NCI-H2107 (cell line): Measurements from ENCODE around the gene DACT3.

Experiments
- DNase-seq: peaks from one replicate; lab custom pipeline; 2025; lab: John Stamatoyannopoulos, UW

DACT3 gene

DNA sequence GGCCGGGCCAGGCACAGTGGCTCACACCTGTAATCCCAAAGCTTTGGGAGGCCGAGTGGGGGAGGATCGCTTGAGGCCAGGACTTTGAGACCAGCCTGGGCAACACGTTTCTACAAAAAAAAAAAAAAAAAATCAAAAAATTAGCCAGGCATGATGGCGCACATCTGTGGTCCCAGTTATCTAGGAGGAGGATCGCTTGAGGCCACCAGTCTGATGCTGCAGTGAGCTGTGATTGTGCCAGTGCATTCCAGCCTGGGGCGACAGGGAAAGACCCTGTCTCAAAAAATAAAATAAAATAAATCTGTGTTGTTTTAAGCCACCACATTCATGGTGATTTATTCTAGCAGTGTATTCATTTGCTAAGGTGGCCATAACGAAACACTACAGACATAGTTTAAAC is 4.1 kb upstream of the DACT3 start:
- no peak for DNase-seq

GRCh38 chr19:46661735-46662592 is 982 bp upstream of the DACT3 start:
- peak; percentile 65 for DNase-seq

DNA sequence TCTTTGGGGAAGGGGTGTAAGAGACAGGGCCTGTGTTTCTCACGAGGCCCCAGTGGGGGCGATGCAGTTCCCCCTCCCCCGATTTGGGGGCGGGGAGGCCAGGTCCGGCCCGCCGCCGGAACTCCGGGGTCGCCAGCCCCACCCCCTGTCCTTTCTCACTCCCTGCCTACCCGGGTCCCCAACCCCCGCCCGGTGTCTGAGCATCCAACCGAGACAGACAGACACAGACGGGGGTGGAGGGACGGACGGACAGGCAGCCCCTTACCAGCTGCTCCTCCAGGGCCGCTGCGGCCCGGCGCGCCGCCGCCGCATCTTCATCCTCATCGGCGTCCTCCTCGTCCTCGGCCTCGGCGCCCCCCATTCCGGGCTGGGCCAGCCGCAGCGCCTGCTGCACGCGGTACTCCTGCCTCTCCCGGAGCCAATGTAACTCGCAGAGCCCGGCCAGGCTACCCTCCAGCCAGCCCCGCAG is 397 bp downstream of the DACT3 start:
- DNase-seq = no peak

- no peak for DNase-seq
These were observed 919 bp downstream of the DACT3 start for GRCh38 chr19:46660008-46660517.

DNA sequence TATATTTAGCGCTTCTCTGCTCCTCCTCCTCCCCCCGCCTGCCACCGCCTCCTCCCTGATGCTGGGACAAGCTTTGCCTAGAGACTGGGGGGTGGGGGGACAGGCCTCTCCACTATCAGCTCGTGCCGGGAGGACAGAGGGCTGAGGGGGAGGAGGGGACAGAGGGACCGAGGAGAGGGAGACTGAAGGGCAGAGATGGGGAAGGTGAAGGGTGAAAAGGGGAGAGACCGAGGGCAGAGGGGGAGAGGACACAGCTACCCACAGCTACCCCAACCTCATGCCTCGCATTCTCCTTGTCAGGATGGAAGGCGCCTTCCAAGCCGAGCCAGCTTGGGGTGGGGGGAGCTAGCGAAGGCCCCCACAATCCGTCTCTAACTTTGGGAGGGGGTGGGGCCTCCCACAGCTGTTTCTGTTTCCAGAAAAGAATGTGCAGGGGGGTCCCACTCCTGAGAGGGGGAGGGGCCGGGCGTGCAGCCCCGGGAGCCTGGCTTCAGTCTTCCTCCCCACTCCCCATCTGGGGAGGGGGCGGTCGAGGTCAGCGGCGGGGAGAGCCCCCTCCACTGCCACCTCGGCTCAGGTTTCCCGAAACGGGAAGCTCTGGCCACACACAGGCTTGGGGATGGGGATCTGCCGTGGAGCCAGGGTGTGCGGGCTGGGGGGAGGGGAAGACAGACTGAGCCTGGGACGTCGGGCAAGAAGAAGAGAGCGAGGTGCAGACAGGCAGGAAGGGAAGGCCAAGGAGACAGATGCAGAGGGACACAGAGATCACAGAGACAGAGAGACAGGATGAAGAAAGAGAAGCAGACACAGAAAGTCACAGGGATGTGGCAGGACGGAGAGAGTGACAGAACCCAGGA is 1.6 kb downstream of the DACT3 start:
- DNase-seq = no peak

DNA sequence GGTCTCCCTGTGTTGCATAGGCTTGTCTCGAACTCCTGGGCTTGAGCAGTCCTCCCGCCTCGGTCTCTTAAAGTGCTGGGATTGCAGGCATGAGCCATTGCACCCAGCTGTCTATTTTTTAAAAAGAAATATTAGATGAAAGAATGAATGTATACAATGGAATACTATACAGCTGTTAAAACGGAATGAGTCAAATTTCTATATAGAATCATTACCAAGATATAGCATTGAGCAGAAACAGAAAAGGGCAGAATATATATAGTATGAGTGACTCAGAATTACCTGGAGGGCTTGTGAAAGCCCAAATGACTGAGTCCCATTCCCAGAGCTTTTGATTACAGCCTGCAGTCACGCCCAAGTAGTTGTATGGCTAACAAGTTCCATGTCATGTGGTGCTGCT is 4.4 kb downstream of the DACT3 start:
- DNase-seq = no peak

- no peak for DNase-seq
These were observed 6.3 kb downstream of the DACT3 start for GRCh38 chr19:46654621-46655152.

GRCh38 chr19:46650445-46650844 is 10.5 kb downstream of the DACT3 start:
- DNase-seq = no peak

DNA sequence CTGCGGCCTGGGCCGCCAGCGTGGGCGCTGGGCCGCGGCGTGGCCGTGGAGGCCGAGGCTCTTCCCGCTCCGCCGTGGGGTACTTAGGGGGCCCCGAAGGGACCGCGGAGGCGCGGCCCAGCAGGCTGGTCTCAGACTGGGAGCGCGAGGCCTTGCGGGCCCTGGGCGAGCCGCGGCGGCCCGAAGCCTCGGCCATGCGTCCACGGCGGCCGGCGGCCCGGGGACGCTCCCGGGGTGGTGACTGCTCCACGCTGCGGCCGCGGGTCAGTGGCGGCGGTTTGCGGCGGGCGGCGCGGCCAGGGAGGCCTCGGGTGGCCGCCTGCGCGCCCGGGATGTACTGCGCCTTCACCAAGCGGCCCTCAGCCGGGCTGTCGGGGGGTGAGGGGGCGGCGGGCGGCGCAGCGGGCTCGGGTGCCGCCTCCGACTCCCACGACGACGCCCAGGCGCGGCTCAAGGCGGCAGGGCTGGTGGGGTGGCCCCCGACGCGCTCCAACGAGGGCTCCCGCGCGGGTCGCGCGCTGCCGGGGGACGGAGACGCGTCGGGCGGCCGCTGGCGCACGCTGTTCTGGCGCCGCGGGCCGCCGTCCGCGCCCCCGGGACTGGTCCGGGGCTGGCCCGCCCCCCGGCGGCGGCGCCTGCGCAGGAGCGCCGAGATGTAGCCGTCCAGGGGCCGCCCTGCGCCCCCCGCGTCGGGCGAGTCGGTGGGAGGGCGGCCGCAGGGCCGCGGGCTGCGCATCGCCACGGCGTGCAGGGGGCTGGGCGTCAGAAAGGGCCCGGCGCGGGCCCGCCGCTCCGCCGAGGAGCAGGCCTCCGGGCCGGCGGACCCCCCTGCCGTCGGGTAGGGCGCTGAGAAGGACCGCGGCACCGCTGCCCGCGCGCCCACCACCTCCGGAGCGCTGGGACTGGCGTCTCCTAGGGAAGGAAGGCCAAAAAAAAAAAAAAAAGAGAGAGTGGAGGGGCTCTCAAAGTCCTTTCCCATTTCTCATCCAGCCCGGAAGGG is 11.7 kb downstream of the DACT3 start:
- no peak for DNase-seq

DNA sequence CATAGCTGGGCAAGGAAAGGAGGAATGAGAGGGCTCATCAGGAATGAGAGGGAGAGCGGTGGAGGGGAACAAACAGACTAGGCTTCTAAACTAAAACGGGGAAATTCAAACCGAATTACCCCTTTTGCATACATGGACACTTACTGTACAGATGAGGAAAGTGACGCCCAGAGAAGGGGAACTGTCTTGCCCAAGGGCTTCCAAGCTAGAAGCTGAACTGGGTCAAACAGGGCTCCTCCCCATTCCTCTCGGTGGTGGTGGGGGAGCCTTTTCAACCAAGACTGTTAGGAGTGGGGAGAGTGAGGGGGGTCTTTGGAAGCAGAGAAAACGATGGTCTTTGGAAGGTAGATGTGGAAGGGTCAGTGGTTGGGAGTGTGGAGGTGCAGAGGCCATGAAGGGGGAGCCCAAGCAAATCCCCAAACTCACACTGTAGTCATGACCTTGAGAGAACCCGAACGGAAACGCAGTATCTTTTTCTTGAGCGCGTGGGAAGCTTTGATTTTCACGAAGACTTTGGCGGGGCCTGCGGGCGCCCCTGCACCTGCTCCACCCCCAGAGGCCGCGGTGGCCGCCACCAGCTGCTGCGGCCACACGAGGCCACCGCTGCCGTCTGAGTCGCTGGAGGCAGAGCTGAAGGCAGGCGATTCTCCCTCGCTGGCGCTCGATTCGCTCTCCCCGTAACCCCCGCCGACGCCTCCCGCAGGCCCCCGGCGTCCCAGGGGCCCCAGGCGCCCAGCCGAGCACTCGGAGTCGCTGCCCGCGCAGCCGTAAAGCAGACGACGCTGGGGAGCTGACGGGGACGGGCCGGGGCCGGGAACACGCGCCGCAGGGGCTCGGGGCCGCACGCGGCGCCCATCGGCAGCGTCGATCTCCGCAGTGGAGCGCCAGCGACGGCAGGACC is 12.7 kb downstream of the DACT3 start:
- DNase-seq = no peak

DNA sequence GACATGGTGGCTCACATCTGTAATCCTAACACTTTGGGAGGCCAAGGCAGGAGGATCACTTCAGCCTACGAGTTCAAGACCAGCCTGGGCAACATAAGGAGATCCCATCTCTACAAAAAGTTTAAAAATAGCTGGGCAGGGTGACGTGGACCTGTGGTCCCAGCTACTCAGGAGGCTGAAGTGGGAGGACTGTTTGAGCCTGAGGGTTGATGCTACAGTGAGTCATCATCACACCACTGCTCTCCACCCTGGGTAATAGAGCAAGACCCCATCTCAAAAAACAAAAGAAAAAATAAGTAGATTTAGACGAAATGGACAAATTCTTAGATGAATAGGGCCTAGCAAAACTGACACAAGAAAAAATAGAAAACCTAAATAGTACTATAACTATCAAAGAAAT is 14.6 kb downstream of the DACT3 start:
- no peak for DNase-seq

DNA sequence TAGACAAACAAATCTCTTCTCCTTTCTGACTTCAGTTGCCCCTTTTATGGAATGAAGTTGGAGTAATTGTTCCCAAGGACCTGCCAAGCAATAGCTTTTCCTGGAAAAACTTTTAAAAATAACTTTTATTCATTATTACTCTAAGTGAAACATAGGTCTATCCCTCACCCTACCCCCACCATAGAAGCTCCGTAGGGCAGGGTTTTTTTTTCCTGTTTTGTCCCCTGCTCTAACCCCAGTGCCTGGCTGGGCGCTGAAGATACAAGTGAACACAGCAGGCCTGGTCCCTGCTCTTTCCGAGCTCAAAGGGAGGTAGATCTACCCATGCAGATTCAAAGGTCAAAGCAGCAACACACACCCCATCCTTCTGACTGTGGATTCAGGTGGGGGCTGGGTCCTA is 16.3 kb downstream of the DACT3 start:
- no peak for DNase-seq

DNA sequence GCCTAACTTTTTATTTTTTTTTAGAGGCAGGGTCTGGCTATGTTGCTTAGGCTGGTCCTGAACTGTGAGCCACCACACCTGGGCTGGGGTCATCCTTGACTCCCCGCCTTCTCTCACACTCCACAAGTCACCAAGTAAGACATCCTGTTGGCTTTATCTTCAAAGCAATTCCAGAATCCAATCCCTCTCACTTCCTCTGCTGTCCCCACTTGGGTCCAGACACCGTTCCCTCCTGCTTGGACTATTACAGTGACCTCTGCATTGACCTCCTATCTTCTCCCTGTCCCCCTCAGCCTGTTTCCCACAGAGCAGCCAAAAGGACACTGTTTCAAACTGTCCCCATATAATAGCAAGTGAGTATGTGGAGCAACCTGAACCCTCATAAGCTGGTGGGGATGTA is 20.3 kb downstream of the DACT3 start:
- no peak for DNase-seq

DNA sequence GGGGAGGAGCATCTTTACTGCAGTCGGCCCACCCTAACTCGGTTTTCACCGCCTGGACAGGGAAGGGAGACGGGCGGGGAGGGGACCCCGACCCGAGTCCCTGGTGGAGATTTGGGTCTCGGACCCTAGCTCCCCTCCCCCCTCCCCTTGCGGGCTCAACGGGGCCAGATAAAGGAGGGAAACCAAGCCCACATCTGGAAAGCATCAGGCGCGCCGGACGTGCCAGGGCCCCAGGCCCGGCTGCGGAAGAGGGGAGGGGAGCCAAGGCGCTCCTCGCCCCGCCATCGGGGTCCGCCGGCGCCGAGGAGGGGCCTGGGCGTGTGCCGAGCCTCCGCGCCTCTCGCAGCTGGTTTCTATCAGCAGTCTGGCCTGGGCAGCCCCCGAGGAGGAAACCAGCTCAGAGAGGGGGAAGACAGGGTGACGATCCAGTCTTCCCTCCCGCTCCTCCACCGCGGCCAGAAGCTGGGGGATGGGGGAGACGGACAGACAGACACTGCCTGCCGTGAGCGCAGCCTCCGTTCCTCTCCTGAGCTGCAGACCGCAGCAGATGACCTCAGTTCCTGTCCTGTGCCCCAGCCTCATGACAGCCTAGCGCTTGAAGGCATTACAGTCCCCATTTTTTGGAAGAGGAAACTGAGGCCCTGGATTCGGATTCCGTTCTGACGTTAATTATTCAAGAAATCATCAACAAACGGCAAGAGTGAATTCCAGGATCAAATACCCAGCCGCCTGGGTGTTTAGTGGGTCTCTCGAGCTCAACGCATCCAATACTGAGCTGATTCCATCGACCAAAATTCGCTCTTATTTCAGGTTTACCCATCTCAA is 21.4 kb downstream of the DACT3 start:
- no peak for DNase-seq

DNA sequence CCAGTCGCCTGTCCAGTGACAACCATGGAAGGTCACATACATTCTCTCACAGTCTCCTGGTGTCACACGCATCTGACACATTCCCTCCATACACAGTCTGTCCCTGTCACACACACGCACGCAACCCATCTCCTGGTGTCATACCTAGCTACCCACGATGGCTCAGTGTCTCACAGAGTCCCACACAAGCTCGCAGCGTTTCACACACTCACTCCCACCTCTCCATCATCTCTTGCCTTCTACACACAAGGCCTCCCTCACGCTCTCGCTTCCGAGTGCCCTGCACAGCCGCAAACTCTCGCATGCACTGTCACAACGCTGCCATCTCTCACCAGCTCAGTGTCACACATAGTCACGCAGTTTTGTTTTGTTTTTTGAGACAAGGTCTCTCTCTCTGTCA is 23.8 kb downstream of the DACT3 start:
- DNase-seq = no peak

DNA sequence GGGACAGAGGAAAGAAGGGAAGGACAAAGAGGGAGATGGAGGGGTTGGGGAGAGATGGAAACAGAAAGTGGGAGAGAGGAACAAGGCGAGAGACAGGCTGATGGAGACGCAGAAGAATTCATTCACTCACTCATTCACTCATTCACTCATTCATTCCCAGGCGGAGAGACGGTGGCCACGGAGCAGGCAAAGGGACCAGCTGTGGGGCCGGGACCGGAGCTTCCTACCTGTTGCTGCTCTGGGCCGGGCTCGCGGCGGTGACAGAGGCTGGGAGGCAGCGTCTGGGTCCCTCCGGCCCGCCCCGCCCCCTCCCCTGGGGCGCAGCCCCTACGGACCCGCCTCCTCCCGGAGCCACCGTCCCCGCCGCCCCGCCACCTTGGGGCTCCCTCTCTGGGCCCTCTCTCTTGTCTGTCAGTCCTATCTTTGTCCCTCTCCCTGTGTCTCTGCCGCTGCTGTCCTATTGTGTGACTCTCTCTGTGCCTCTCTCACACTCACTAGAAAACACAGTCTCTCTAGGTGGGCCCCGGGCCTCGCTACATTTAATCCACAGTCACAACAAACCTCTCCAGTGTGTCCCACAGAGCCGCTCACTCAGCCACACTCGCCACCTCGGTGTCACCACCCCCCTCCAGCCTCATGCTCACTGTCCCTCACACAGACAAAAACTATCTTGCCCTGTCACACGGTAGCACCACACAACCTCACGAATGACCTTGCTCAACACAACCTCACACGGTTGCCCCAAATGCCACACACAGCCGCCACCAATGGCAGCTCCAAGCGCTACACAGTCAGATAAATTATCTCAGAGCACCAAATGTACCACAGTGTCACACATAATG is 24.8 kb downstream of the DACT3 start, which contains the start of gene GNG8:
TSS of gene GNG8 (minus strand) at position 283 of the 842 bp plus-strand sequence. CDS start 1,520 bp downstream, outside the sequence.
- DNase-seq = no peak

DNA sequence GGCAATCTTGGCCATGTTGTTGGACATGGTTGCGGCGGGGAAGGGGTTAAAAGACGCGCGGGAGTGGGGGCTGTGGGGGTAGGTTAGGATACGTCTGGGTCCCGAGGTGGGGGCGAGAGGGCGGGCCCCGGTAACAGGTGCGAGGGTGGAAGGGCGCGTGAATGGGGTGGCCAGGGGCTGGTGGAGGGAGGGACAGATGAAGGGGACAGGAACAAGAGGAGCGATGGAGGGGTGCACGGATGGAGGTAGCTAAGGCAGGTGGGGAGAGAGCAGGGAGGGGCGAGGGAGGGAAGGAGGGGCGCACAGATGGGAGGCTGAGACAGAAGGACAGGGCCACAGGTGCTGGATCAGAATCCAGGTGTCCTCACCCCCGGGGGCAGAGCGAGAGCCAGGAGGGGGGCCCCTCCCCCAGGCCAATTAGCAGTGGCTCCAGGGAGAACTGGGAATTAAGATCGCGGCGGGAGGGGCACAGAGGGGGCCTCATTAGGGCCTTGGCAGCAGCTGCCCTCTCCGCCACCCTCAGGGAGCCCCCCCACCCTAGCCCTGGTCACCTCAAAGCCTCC is 26.2 kb downstream of the DACT3 start:
- no peak for DNase-seq
